GM23338 (cell line): ENCODE measurements around the gene GLRA1. TPM values are rescaled to one million over a fixed set of nuclear protein-coding genes. Genes with fewer than 3 reads are reported as not detected.

Experiments
- ATAC-seq: fragments of 200-7000 bp; cut with Tn5 transposase; 3 replicates; pipeline ENCODE4 v1.9.1; 2020
- DNase-seq: peaks from one replicate; pipeline ENCODE4 v3.0.0-alpha.2; 2015; ENCODE audit warnings: low spot score
- H2AFZ ChIP-seq: fragments of 200-600 bp; sonication (generic); 2 replicates; pipeline ENCODE4 v1.8.0; 2016; ENCODE audit warnings: antibody characterized with exemption, mild to moderate bottlenecking, moderate library complexity
- H3F3A ChIP-seq: fragments of 200-600 bp; sonication (generic); replicated peaks from 2 replicates; pipeline ENCODE4 v1.8.0; 2017; ENCODE audit warnings: antibody characterized with exemption, mixed run types, low read depth
- H3K27ac ChIP-seq: fragments of 200-600 bp; sonication (generic); 2 replicates; pipeline ENCODE4 v1.6.1; 2016; ENCODE audit warnings: low read depth
- H3K27me3 ChIP-seq: fragments of 200-600 bp; sonication (generic); 2 replicates; pipeline ENCODE4 v1.8.0; 2016; ENCODE audit warnings: mild to moderate bottlenecking, mixed run types, moderate library complexity; ENCODE audit not compliant: insufficient read depth
- H3K36me3 ChIP-seq: fragments of 200-600 bp; sonication (generic); 2 replicates; pipeline ENCODE4 v1.8.0; 2016; ENCODE audit warnings: mild to moderate bottlenecking; ENCODE audit not compliant: insufficient read depth
- H3K4me1 ChIP-seq: fragments of 200-600 bp; sonication (generic); 2 replicates; pipeline ENCODE4 v1.8.0; 2016; ENCODE audit warnings: mild to moderate bottlenecking, moderate library complexity; ENCODE audit not compliant: insufficient read depth
- H3K4me2 ChIP-seq: fragments of 200-600 bp; sonication (generic); 2 replicates; pipeline ENCODE4 v1.7.1; 2017; ENCODE audit warnings: mixed run types
- H3K4me3 ChIP-seq: fragments of 200-600 bp; sonication (generic); 2 replicates; pipeline ENCODE4 v1.6.1; 2016; ENCODE audit warnings: mixed run types
- H3K79me2 ChIP-seq: fragments of 200-600 bp; sonication (generic); replicated peaks from 2 replicates; pipeline ENCODE4 v1.8.0; 2017; ENCODE audit warnings: mild to moderate bottlenecking; ENCODE audit not compliant: insufficient read depth
- H3K9me2 ChIP-seq: fragments of 200-600 bp; sonication (generic); 2 replicates; pipeline ENCODE4 v1.8.0; 2017; ENCODE audit not compliant: insufficient read depth
- H4K20me1 ChIP-seq: fragments of 200-600 bp; sonication (generic); replicated peaks from 2 replicates; pipeline ENCODE4 v1.8.0; 2017; ENCODE audit warnings: mild to moderate bottlenecking; ENCODE audit not compliant: insufficient read depth
- H3K27ac Mint-ChIP-seq: 2 replicates; pipeline ENCODE4 v1.8.0; 2020; ENCODE audit warnings: inconsistent platforms, mild to moderate bottlenecking, moderate library complexity, mixed read lengths
- H3K27me3 Mint-ChIP-seq: 3 replicates; pipeline ENCODE4 v1.8.0; 2022; ENCODE audit warnings: low read depth, mild to moderate bottlenecking, moderate library complexity, mixed read lengths, inconsistent platforms; ENCODE audit not compliant: insufficient read depth, poor library complexity
- H3K36me3 Mint-ChIP-seq: 3 replicates; pipeline ENCODE4 v1.8.0; 2021; ENCODE audit warnings: low read depth, mild to moderate bottlenecking, inconsistent platforms, moderate library complexity, mixed read lengths
- H3K4me1 Mint-ChIP-seq: 3 replicates; pipeline ENCODE4 v1.8.0; 2020; ENCODE audit warnings: mild to moderate bottlenecking, inconsistent platforms, mixed read lengths
- H3K4me3 Mint-ChIP-seq: 3 replicates; pipeline ENCODE4 v1.8.0; 2021; ENCODE audit warnings: moderate library complexity, mild to moderate bottlenecking, inconsistent platforms, mixed read lengths
- H3K9me3 Mint-ChIP-seq: 3 replicates; pipeline ENCODE4 v1.8.0; 2020; ENCODE audit warnings: moderate library complexity, mild to moderate bottlenecking, inconsistent platforms, mixed read lengths
- ETS1 ChIP-seq: IDR thresholded peaks from 2 replicates; pipeline ENCODE4 v1.6.1; 2016; ENCODE audit warnings: antibody characterized with exemption
- EZH2 ChIP-seq: fragments of 200-600 bp; sonication (generic); IDR thresholded peaks from one replicate; pipeline ENCODE4 v1.8.0; 2017; ENCODE audit warnings: antibody characterized with exemption, mild to moderate bottlenecking, low read depth; ENCODE audit not compliant: unreplicated experiment
- EZH2phosphoT487 ChIP-seq: fragments of 200-600 bp; sonication (generic); IDR thresholded peaks from one replicate; pipeline ENCODE4 v1.8.1; 2018; ENCODE audit warnings: antibody characterized with exemption; ENCODE audit not compliant: unreplicated experiment
- NANOG ChIP-seq: IDR thresholded peaks from 2 replicates; pipeline ENCODE4 v1.6.1; 2016; ENCODE audit warnings: antibody characterized with exemption, borderline replicate concordance
- POLR2AphosphoS5 ChIP-seq: IDR thresholded peaks from 2 replicates; pipeline ENCODE4 v1.6.1; 2016; ENCODE audit warnings: antibody characterized with exemption, low read depth
- STAT1 ChIP-seq: IDR thresholded peaks from one replicate; pipeline ENCODE4 v1.6.1; 2016; ENCODE audit warnings: antibody characterized with exemption; ENCODE audit not compliant: unreplicated experiment
- ZNF114 ChIP-seq: fragments of 250-450 bp; sonication (Bioruptor Pico); IDR thresholded peaks from 2 replicates; pipeline ENCODE4 v1.5.0; 2020; ENCODE audit warnings: mild to moderate bottlenecking, moderate library complexity
- ZNF331 ChIP-seq: fragments of 250-450 bp; sonication (Bioruptor Pico); IDR thresholded peaks from 2 replicates; pipeline ENCODE4 v1.5.0; 2020; ENCODE audit warnings: low read depth, mild to moderate bottlenecking, moderate library complexity
- ZNF462 ChIP-seq: fragments of 250-450 bp; sonication (Bioruptor Pico); IDR thresholded peaks from 2 replicates; pipeline ENCODE4 v1.5.0; 2020; ENCODE audit warnings: mild to moderate bottlenecking, moderate library complexity
- polyA plus RNA-seq: library from polyadenylated mRNA; unstranded; fragments of >200 nt; fragmentation: Nextera tagmentation; extraction: Ambion mirVana; gene quantifications from 2 replicates; pipeline ENCODE4 v1.2.1, GENCODE V29; 2016
- total RNA-seq: library from RNA; depleted of rRNA; stranded (reverse); fragments of >200 nt; shearing (Covaris generic); gene quantifications from 2 replicates; pipeline ENCODE4 v1.2.3, GENCODE V29; 2014

GLRA1 gene
- total and polyA plus RNA-seq, 2 experiments from 2014 or later = not detected

GRCh38 chr5:151937851-151938250 is 13.2 kb upstream of the GLRA1 start (continued):
- TF ChIP-seq ETS1 (no peak), STAT1 (no peak), NANOG (no peak), EZH2phosphoT487 (no peak), ZNF462 (CRISPR knock-in tag) (no peak), POLR2AphosphoS5 (no peak)

- no peak overlapping the region for H3K4me3 Mint-ChIP-seq
- Histone ChIP-seq H3K4me2 (no peak overlapping the region), H4K20me1 (no peaks in the 10 kb centered on the region), H3K27ac (no peak overlapping the region), H3K27me3 (no peaks in the 10 kb centered on the region), H3K4me3 (no peak overlapping the region), H3K79me2 (no peaks in the 10 kb centered on the region), H3K9me2 (peaks cover 4% of the 10 kb centered on the region; the same call in 1 of the 2 replicates), H2AFZ (no peak overlapping the region), H3K4me1 (no peaks in the 10 kb centered on the region), H3F3A (no peaks in the 10 kb centered on the region), H3K36me3 (no peaks in the 10 kb centered on the region)
- H3K9me3 Mint-ChIP-seq = peaks cover 28% of the 10 kb centered on the region
- no peak overlapping the region for H3K27ac Mint-ChIP-seq
- H3K36me3 Mint-ChIP-seq = no peaks in the 10 kb centered on the region; the same call in 2 of the 3 replicates
- DNase-seq = no peak
- no peaks in the 10 kb centered on the region for H3K27me3 Mint-ChIP-seq
- TF ChIP-seq ZNF114 (CRISPR knock-in tag) (no peak), EZH2 (no peak), STAT1 (no peak), POLR2AphosphoS5 (no peak), ZNF331 (CRISPR knock-in tag) (no peak), NANOG (no peak)
- H3K4me1 Mint-ChIP-seq = no peaks in the 10 kb centered on the region
- ATAC-seq = no peak
Measured at GRCh38 chr5:151935135-151935695, 10.6 kb upstream of the GLRA1 start.
